Cardiac muscle cell (in vitro differentiated cells and primary cell): ENCODE measurements around the gene PRKAG2. TPM values are rescaled to one million over a fixed set of nuclear protein-coding genes. Genes with fewer than 3 reads are reported as not detected.

Experiments used
- DNase-seq, 2 donors: peaks; one replicate each; pipeline versions ENCODE4 v3.0.0 to v3.0.0-alpha.2; 2010 to 2017; ENCODE audit warnings: low read depth in 1 of 2, low spot score in 1 of 2
- H3K27ac ChIP-seq: fragments of 200-600 bp; sonication (generic); 2 replicates; pipeline ENCODE4 v1.5.1; 2016
- H3K27me3 ChIP-seq: fragments of 200-600 bp; sonication (generic); 2 replicates; pipeline ENCODE4 v1.6.0; 2016; ENCODE audit warnings: control low read depth
- H3K36me3 ChIP-seq: fragments of 200-600 bp; sonication (generic); 2 replicates; pipeline ENCODE4 v1.5.1; 2016; ENCODE audit warnings: control low read depth
- H3K4me1 ChIP-seq: fragments of 200-600 bp; sonication (generic); 2 replicates; pipeline ENCODE4 v1.8.1; 2017; ENCODE audit warnings: low read depth, mild to moderate bottlenecking, mixed run types
- H3K4me3 ChIP-seq: fragments of 200-600 bp; sonication (generic); 2 replicates; pipeline ENCODE4 v1.5.1; 2016; ENCODE audit warnings: mild to moderate bottlenecking
- H3K9me3 ChIP-seq: fragments of 200-600 bp; sonication (generic); 2 replicates; pipeline ENCODE4 v1.5.1; 2017; ENCODE audit warnings: low read depth, mild to moderate bottlenecking, control low read depth
- CTCF ChIP-seq: IDR thresholded peaks from 2 replicates; pipeline ENCODE4 v1.5.1; 2012; ENCODE audit warnings: low read depth, mild to moderate bottlenecking, low read length
- polyA plus RNA-seq: library from polyadenylated mRNA; unstranded; fragments of >200 nt; fragmentation: Nextera tagmentation; extraction: Ambion mirVana; gene quantifications from 2 replicates; pipeline ENCODE4 v1.2.1, GENCODE V29; 2016
- total RNA-seq: library from RNA; depleted of rRNA; stranded (reverse); fragments of >200 nt; gene quantifications from 2 replicates; pipeline ENCODE4 v1.2.3, GENCODE V29; 2016

The PRKAG2 gene
- total and polyA plus RNA-seq, 2 experiments from 2014 or later, result 43.4 to 85.3 TPM

- no peak for DNase-seq
- Histone ChIP-seq H3K4me1 (no peaks in the 10 kb centered on the region), H3K4me3 (no peak overlapping the region), H3K27me3 (no peaks in the 10 kb centered on the region), H3K27ac (no peak overlapping the region), H3K36me3 (no peaks in the 10 kb centered on the region), H3K9me3 (no peaks in the 10 kb centered on the region)
- TF ChIP-seq CTCF, result no peak
These were observed 19.0 kb downstream of the PRKAG2 start for GRCh38 chr7:151857866-151858450.

- no peaks in the 10 kb centered on the region for H3K27me3 ChIP-seq
- no peaks in the 10 kb centered on the region for H3K36me3 ChIP-seq
- no peaks in the 10 kb centered on the region for H3K9me3 ChIP-seq
- H3K27ac ChIP-seq, result no peak overlapping the region
- no peak overlapping the region for H3K4me3 ChIP-seq
- TF ChIP-seq CTCF, result no peak
- no peaks in the 10 kb centered on the region for H3K4me1 ChIP-seq
- DNase-seq, result no peak
These were observed 19.5 kb downstream of the PRKAG2 start for GRCh38 chr7:151857412-151857811.

GRCh38 chr7:151856516-151856915, 20.4 kb downstream of the PRKAG2 start:
- DNase-seq, result no peak
- Histone ChIP-seq H3K9me3 (no peaks in the 10 kb centered on the region), H3K4me1 (no peaks in the 10 kb centered on the region), H3K4me3 (no peak overlapping the region), H3K27ac (no peak overlapping the region), H3K36me3 (no peaks in the 10 kb centered on the region), H3K27me3 (no peaks in the 10 kb centered on the region)
- TF ChIP-seq CTCF, result no peak

- Histone ChIP-seq H3K36me3 (no peaks in the 10 kb centered on the region), H3K4me1 (no peaks in the 10 kb centered on the region), H3K27ac (no peak overlapping the region), H3K9me3 (no peaks in the 10 kb centered on the region), H3K4me3 (no peak overlapping the region), H3K27me3 (no peaks in the 10 kb centered on the region)
- no peak for DNase-seq
- TF ChIP-seq CTCF, result no peak
These were observed 20.8 kb downstream of the PRKAG2 start for GRCh38 chr7:151856098-151856497.

GRCh38 chr7:151854720-151855071, 22.2 kb downstream of the PRKAG2 start:
- no peaks in the 10 kb centered on the region for H3K4me1 ChIP-seq
- no peak for TF ChIP-seq CTCF
- DNase-seq, result no peak
- H3K4me3 ChIP-seq, result no peak overlapping the region
- H3K36me3 ChIP-seq, result no peaks in the 10 kb centered on the region
- H3K27ac ChIP-seq, result no peak overlapping the region
- H3K9me3 ChIP-seq, result no peaks in the 10 kb centered on the region
- H3K27me3 ChIP-seq, result no peaks in the 10 kb centered on the region
